ENCODE results near the gene ASS1.

ASS1 gene

GRCh38 chr9:130527651-130528310, 83.0 kb downstream of the ASS1 start:
- no peak for DNase-seq

GRCh38 chr9:130528674-130529073, 83.9 kb downstream of the ASS1 start:
- DNase-seq, result no peak

- DNase-seq, result no peak
Measured at GRCh38 chr9:130530938-130531337, 86.2 kb downstream of the ASS1 start.

GRCh38 chr9:130531670-130532069, 86.9 kb downstream of the ASS1 start:
- DNase-seq, result no peak

GRCh38 chr9:130532426-130533080, 87.8 kb downstream of the ASS1 start:
- no peak for DNase-seq

GRCh38 chr9:130535818-130536521, 91.2 kb downstream of the ASS1 start:
- peak in 2 of 56 donors; percentile 3 to 9 for DNase-seq

GRCh38 chr9:130536701-130537107, 91.9 kb downstream of the ASS1 start:
- no peak for DNase-seq

- DNase-seq, result no peak
Measured at GRCh38 chr9:130537346-130538050, 92.7 kb downstream of the ASS1 start.

GRCh38 chr9:130539420-130540223, 94.9 kb downstream of the ASS1 start:
- DNase-seq, result no peak

- no peak for DNase-seq
Measured at GRCh38 chr9:130541533-130541932, 96.8 kb downstream of the ASS1 start.

- DNase-seq, result no peak
Measured at GRCh38 chr9:130542038-130542437, 97.3 kb downstream of the ASS1 start.

GRCh38 chr9:130542457-130543228, 97.9 kb downstream of the ASS1 start:
- no peak for DNase-seq

- DNase-seq, result no peak
Measured at GRCh38 chr9:130543368-130543767, 98.6 kb downstream of the ASS1 start.

- DNase-seq, result no peak
Measured at GRCh38 chr9:130543859-130544258, 99.1 kb downstream of the ASS1 start.

- no peak for DNase-seq
Measured at GRCh38 chr9:130544364-130544763, 99.6 kb downstream of the ASS1 start.

GRCh38 chr9:130548103-130548502, 103.3 kb downstream of the ASS1 start:
- no peak for DNase-seq

GRCh38 chr9:130549093-130549735, 104.5 kb downstream of the ASS1 start:
- no peak for DNase-seq
